Cardiac muscle cell (in vitro differentiated cells and primary cell): ENCODE measurements around the gene PRKACB. TPM values are rescaled to one million over a fixed set of nuclear protein-coding genes. Genes with fewer than 3 reads are reported as not detected.

Source experiments
- DNase-seq, 2 donors: peaks; one replicate each; pipeline versions ENCODE4 v3.0.0 to v3.0.0-alpha.2; 2010 to 2017; ENCODE audit warnings: low read depth in 1 of 2, low spot score in 1 of 2
- H3K27ac ChIP-seq: fragments of 200-600 bp; sonication (generic); 2 replicates; pipeline ENCODE4 v1.5.1; 2016
- H3K27me3 ChIP-seq: fragments of 200-600 bp; sonication (generic); 2 replicates; pipeline ENCODE4 v1.6.0; 2016; ENCODE audit warnings: control low read depth
- H3K36me3 ChIP-seq: fragments of 200-600 bp; sonication (generic); 2 replicates; pipeline ENCODE4 v1.5.1; 2016; ENCODE audit warnings: control low read depth
- H3K4me1 ChIP-seq: fragments of 200-600 bp; sonication (generic); 2 replicates; pipeline ENCODE4 v1.8.1; 2017; ENCODE audit warnings: low read depth, mild to moderate bottlenecking, mixed run types
- H3K4me3 ChIP-seq: fragments of 200-600 bp; sonication (generic); 2 replicates; pipeline ENCODE4 v1.5.1; 2016; ENCODE audit warnings: mild to moderate bottlenecking
- H3K9me3 ChIP-seq: fragments of 200-600 bp; sonication (generic); 2 replicates; pipeline ENCODE4 v1.5.1; 2017; ENCODE audit warnings: low read depth, mild to moderate bottlenecking, control low read depth
- CTCF ChIP-seq: IDR thresholded peaks from 2 replicates; pipeline ENCODE4 v1.5.1; 2012; ENCODE audit warnings: low read depth, mild to moderate bottlenecking, low read length
- polyA plus RNA-seq: library from polyadenylated mRNA; unstranded; fragments of >200 nt; fragmentation: Nextera tagmentation; extraction: Ambion mirVana; gene quantifications from 2 replicates; pipeline ENCODE4 v1.2.1, GENCODE V29; 2016
- total RNA-seq: library from RNA; depleted of rRNA; stranded (reverse); fragments of >200 nt; gene quantifications from 2 replicates; pipeline ENCODE4 v1.2.3, GENCODE V29; 2016

The PRKACB gene
- total and polyA plus RNA-seq, 2 experiments from 2014 or later, result 21.2 to 27.1 TPM

DNA sequence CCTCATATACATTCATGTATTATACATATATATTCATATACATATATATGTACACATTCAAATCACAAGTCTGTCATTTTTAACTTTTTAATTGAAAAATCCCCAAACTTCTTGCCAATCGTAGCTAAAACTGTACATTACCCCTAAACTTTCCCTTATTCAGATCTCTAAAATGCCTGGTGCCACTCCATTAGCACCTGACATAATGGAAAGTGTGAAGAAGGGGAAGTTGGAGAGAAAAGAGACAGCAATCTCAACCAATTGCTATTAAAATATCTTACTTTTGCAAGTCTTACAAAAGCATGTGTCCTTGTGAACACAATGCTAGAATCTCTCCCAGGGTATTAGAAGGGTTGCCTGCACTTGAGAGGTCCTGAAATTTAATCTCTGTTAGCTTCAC, 22.7 kb upstream of the PRKACB start:
- no peak for TF ChIP-seq CTCF
- Histone ChIP-seq H3K27ac (peak overlapping the region; percentile 59), H3K36me3 (no peaks in the 10 kb centered on the region), H3K27me3 (no peaks in the 10 kb centered on the region), H3K4me1 (peaks cover 15% of the 10 kb centered on the region), H3K9me3 (no peaks in the 10 kb centered on the region), H3K4me3 (no peak overlapping the region)
- DNase-seq, result peak in 1 of 2 donors; percentile 37

GRCh38 chr1:84122780-84123382, 21.2 kb upstream of the PRKACB start:
- TF ChIP-seq CTCF, result peak; percentile 66
- H3K36me3 ChIP-seq, result no peaks in the 10 kb centered on the region
- no peaks in the 10 kb centered on the region for H3K27me3 ChIP-seq
- no peaks in the 10 kb centered on the region for H3K9me3 ChIP-seq
- H3K4me3 ChIP-seq, result no peak overlapping the region
- H3K4me1 ChIP-seq, result peaks cover 15% of the 10 kb centered on the region
- DNase-seq, result peak; percentile 50 to 71
- no peak overlapping the region for H3K27ac ChIP-seq

GRCh38 chr1:84133479-84133878, 10.6 kb upstream of the PRKACB start:
- no peak for DNase-seq
- Histone ChIP-seq H3K27me3 (no peaks in the 10 kb centered on the region), H3K27ac (no peak overlapping the region), H3K9me3 (no peaks in the 10 kb centered on the region), H3K4me1 (no peaks in the 10 kb centered on the region), H3K36me3 (no peaks in the 10 kb centered on the region), H3K4me3 (no peak overlapping the region)
- no peak for TF ChIP-seq CTCF

DNA sequence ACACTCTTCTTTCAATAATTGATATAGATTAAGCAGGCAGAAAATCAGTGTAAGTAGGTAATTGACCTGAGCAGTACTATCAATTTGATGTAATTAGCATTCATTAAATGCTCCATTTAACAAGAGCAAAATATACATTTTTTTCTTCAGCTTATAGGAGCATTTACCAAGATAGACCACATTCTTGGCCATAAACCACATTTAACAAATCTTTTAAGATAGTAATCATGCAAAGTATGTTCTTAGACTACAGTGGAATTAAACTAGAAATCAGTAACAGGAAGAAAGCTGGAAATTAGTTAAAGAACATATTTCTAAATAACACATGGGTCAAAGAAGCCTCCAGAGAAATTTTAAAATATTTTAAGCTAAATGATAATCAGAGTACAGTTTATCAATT, 8.7 kb upstream of the PRKACB start:
- Histone ChIP-seq H3K27ac (no peak overlapping the region), H3K27me3 (no peaks in the 10 kb centered on the region), H3K4me3 (no peak overlapping the region), H3K9me3 (no peaks in the 10 kb centered on the region), H3K36me3 (no peaks in the 10 kb centered on the region), H3K4me1 (no peaks in the 10 kb centered on the region)
- DNase-seq, result no peak
- TF ChIP-seq CTCF, result no peak

- Histone ChIP-seq H3K4me3 (no peak overlapping the region), H3K27me3 (no peaks in the 10 kb centered on the region), H3K36me3 (no peaks in the 10 kb centered on the region), H3K4me1 (no peaks in the 10 kb centered on the region), H3K9me3 (no peaks in the 10 kb centered on the region), H3K27ac (no peak overlapping the region)
- TF ChIP-seq CTCF, result peak; percentile 60
- DNase-seq, result peak in 1 of 2 donors; percentile 38
Observed at GRCh38 chr1:84141182-84142003, 2.7 kb upstream of the PRKACB start.
